ENCODE measurements around the gene SUFU.

GRCh38 chr10:102646610-102647442 is 143.1 kb downstream of the SUFU start:
- TF ChIP-seq CTCF (IDR thresholded peaks at IDR 0.05; ENCODE audit: insufficient read depth, low read length, poor library complexity, severe bottlenecking) (no peak), EZH2phosphoT487 (conservative IDR thresholded peaks at IDR 0.05; ENCODE audit: low read length) (no peak)

Measured in SU-DHL-6 (cell line).